ENCODE data around the gene FUBP3.
"Not testable (repeated sequence)": the region's sequence is repeated elsewhere in the genome, so short reads cannot be mapped to it uniquely, and the experiment has no call there.

FUBP3 gene

GRCh38 chr9:130672466-130672865 lies 93.1 kb downstream of the FUBP3 start:
- no peak overlapping the region for H3K4me3 ChIP-seq (ENCODE audit: low read length)
- no peak for TF ChIP-seq ZNF274 (IDR thresholded peaks at IDR 0.05; ENCODE audit: low read depth, low read length)

GRCh38 chr9:130672933-130673615 lies 93.7 kb downstream of the FUBP3 start:
- TF ChIP-seq ZNF274 (IDR thresholded peaks at IDR 0.05; ENCODE audit: low read depth, low read length): no peak

GRCh38 chr9:130675396-130675795 lies 96.0 kb downstream of the FUBP3 start:
- no peak overlapping the region for H3K4me3 ChIP-seq (ENCODE audit: low read length)
- no peak for TF ChIP-seq ZNF274 (IDR thresholded peaks at IDR 0.05; ENCODE audit: low read depth, low read length)

More at GRCh38 chr9:130672933-130673615, 93.7 kb downstream of the FUBP3 start:
- no peak overlapping the region for H3K4me3 ChIP-seq (ENCODE audit: low read length)

- no peak overlapping the region for H3K4me3 ChIP-seq (ENCODE audit: low read length)
- TF ChIP-seq ZNF274 (IDR thresholded peaks at IDR 0.05; ENCODE audit: low read depth, low read length): no peak
Observed at GRCh38 chr9:130677252-130677651, 97.9 kb downstream of the FUBP3 start.

GRCh38 chr9:130680836-130681768 lies 101.7 kb downstream of the FUBP3 start:
- no peak for TF ChIP-seq ZNF274 (IDR thresholded peaks at IDR 0.05; ENCODE audit: low read depth, low read length)
- H3K4me3 ChIP-seq (ENCODE audit: low read length): peak overlapping the region; percentile 58; the same call in 1 of the 2 replicates

- no peak for TF ChIP-seq ZNF274 (IDR thresholded peaks at IDR 0.05; ENCODE audit: low read depth, low read length)
- peak overlapping the region; percentile 53; the same call in 1 of the 2 replicates for H3K4me3 ChIP-seq (ENCODE audit: low read length)
Observed at GRCh38 chr9:130681769-130682420, 102.5 kb downstream of the FUBP3 start.

- peak overlapping the region; percentile 53; the same call in 1 of the 2 replicates for H3K4me3 ChIP-seq (ENCODE audit: low read length)
- TF ChIP-seq ZNF274 (IDR thresholded peaks at IDR 0.05; ENCODE audit: low read depth, low read length): no peak
Observed at GRCh38 chr9:130682421-130683121, 103.2 kb downstream of the FUBP3 start.

- H3K4me3 ChIP-seq (ENCODE audit: low read length): no peak overlapping the region
- TF ChIP-seq ZNF274 (IDR thresholded peaks at IDR 0.05; ENCODE audit: low read depth, low read length): no peak
Observed at GRCh38 chr9:130685104-130685503, 105.7 kb downstream of the FUBP3 start.

- not testable (repeated sequence) for H3K4me3 ChIP-seq (ENCODE audit: low read length)
Observed at GRCh38 chr9:130685945-130686344, 106.6 kb downstream of the FUBP3 start.

- no peak for TF ChIP-seq ZNF274 (IDR thresholded peaks at IDR 0.05; ENCODE audit: low read depth, low read length)
- no peak overlapping the region for H3K4me3 ChIP-seq (ENCODE audit: low read length)
Observed at GRCh38 chr9:130687615-130688014, 108.2 kb downstream of the FUBP3 start.

Measured in GM08714 (cell line).